GM19099 (cell line): ENCODE results near the gene DEFB132.

Experiments used
- POLR2A ChIP-seq: IDR thresholded peaks from 3 replicates; pipeline ENCODE4 v1.6.1; 2011; ENCODE audit warnings: low read depth; ENCODE audit not compliant: insufficient read length; ENCODE audit errors: extremely low read depth

Gene DEFB132

GRCh38 chr20:278607-279571, 21.4 kb downstream of the DEFB132 start:
- TF ChIP-seq POLR2A: no peak

- no peak for TF ChIP-seq POLR2A
Measured at GRCh38 chr20:284172-284571, 26.6 kb downstream of the DEFB132 start.

GRCh38 chr20:286508-286907, 29.0 kb downstream of the DEFB132 start:
- no peak for TF ChIP-seq POLR2A

DNA sequence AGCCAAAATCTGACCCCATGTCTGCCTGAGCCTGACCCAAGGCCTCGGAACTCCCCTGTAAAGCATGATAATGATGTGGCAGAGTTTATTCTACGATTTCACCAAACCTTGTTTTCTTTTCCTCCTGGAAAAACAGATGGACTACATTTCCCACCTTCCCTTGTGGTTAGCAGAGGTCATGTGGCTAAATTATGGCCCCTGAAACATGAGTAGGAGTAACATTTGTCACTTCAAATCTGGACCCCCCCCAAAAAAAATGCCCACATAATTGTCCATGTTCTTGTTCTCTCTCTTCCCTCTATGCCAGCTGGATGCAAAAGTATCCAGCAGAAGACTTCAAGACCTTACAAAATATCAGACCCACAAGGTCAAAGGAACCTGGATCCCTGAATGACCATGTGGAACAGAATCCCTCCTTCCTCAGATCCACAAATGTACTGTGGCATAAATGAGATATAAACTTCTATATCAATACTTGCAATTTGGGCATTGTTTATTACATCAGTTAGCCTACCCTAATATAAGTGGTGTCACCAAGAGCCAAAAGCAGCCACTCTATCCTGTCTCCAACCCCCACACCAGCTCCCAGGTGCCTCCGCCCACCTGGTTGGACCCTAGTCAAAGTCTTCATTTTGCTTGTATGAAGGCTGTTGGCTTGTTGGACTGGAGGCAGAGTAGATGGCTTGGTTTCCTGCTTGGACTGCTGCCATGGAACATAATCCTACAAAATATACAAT, 31.6 kb downstream of the DEFB132 start:
- no peak for TF ChIP-seq POLR2A

- TF ChIP-seq POLR2A: no peak
Measured at GRCh38 chr20:289693-290083, 32.2 kb downstream of the DEFB132 start.

DNA sequence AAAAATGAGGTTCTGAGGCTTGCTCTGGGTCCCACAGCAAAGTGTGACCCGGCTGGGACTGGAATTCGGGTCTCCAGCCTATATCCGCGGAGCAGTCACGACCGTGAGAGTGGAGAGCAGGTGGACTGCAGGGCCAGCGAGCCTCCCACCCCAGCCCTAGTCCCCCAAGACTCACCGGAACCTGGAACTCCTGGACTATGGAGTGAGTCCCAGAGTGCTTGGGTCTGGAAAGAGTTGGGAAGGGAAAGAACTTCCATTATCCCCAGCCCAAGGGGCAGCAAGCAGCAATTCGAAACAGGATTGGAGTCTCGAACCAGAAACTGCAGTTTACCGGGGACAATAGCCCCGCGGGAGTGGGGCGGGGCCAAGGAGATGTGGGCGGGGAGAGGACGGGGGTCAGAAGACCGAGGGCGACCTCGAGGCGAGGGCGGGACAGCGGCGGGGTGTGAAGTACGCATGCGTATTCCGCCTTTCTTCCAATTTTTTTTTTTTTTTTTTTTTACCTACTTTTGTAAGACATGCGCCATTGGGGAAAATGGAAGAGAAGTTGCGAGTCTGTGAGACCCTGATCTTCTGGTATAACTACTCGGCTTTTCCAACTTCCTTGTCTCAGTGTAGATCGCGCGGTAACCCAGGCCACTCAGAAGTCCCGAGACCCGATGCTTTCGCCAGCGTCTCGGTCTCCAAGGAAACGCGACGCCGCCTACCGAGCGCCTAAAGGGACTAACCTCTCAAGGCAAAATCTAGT, 32.7 kb downstream of the DEFB132 start, which contains the start of gene C20orf96:
Gene C20orf96 (minus strand): TSS at position 667 of the 748 bp plus-strand sequence. CDS start 140 bp downstream, at position 527.
- TF ChIP-seq POLR2A: no peak

- TF ChIP-seq POLR2A: no peak
Measured at GRCh38 chr20:294602-295001, 37.1 kb downstream of the DEFB132 start.

DNA sequence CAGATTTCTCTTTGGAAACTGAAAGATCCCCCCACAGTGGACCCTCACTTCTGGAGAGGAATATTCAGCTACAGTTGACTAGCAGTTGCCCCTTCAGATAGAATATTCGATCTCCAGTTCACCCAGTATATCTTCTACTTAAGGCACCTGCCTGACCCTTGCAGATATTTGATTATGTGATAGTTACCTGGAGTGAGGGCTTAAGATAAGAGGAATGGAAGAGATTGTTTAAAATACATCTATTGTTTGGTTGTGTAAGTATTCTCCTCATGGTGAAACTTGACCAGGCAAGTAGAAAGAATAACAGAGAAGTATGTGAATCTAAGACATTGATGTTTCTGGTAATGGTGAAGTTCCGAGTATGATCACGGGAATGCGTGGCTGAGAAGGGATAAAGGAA, 38.3 kb downstream of the DEFB132 start:
- TF ChIP-seq POLR2A: no peak

- TF ChIP-seq POLR2A: peak; percentile 88
Measured at GRCh38 chr20:297098-297924, 39.8 kb downstream of the DEFB132 start, which contains the start of gene ZCCHC3. ZCCHC3 (plus strand) TSS chr20:297570; CDS start chr20:297587, 17 bp downstream.

DNA sequence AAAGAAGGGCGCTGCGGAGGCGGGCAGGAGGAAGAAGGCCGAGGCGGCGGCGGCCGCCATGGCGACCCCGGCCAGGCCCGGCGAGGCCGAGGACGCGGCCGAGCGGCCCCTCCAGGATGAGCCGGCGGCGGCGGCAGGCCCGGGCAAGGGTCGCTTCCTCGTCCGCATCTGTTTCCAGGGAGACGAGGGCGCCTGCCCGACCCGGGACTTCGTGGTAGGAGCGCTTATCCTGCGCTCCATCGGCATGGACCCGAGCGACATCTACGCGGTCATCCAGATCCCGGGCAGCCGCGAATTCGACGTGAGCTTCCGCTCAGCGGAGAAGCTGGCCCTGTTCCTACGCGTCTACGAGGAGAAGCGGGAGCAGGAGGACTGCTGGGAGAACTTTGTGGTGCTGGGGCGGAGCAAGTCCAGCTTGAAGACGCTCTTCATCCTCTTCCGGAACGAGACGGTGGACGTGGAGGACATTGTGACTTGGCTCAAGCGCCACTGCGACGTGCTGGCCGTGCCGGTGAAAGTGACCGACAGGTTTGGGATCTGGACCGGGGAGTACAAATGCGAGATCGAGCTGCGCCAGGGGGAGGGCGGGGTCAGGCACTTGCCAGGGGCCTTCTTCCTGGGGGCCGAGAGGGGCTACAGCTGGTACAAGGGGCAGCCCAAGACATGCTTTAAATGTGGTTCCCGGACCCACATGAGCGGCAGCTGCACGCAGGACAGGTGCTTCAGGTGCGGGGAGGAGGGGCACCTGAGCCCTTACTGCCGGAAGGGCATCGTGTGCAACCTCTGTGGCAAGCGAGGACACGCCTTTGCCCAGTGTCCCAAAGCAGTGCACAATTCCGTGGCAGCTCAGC, 40.6 kb downstream of the DEFB132 start:
- TF ChIP-seq POLR2A: peak; percentile 52

DNA sequence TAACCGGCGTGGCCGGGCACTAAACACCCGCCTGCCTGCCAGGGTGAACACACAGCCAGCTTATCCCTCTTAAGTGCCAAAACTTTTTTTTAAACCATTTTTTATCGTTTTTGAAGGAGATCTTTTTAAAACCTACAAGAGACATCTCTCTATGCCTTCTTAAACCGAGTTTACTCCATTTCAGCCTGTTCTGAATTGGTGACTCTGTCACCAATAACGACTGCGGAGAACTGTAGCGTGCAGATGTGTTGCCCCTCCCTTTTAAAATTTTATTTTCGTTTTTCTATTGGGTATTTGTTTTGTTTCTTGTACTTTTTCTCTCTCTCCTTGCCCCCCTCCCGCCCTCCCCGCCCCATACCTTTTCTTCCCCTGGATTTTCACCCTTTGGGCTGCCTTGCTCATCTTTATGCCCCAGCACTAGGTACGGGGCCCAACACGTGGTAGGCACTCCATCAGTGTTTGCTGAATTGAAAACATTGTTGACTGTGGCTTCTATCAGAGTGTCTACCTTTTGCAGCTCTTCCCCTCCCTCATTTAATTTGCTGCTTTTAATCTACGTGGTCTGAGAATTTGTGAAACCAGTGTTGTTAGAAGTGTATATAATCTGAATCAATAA, 41.4 kb downstream of the DEFB132 start:
- no peak for TF ChIP-seq POLR2A

- TF ChIP-seq POLR2A: no peak
Measured at GRCh38 chr20:300345-300990, 42.9 kb downstream of the DEFB132 start.
